ENCODE data around the gene TGM5.

DNA sequence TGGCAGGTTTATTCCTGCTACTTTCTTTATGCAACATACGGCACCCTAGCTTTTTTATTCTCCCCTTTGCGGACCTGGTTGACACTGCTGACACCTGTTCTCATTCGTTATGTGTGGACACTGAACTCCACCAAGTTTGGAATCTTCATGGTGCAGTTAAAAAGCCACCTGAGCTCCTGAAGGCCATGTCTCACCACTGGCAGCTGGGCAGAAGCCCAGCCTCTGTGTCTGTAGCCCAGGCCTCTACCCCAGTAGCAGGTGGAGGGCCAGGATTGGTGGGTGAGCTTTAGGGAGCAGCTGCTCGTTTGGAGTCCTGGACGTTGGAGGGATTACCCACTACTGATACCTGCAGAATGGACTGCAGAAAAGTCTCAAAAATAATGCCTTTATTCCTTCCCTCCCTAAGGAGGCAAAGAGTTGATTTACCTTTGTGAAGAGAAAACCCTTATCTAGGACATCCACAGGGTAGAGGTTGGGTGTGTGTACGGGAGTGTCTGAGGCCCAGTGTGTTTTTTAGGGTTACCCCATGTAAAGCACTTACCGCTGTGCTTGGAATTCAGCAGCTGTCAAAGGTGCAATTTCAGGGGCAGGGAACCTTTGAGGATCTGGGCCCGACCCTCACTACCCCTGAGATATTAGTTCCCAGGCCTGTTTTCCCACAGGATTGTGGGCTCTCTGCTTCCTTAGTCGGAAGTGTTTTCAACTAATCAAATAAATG lies 82.2 kb downstream of the TGM5 start:
- TF ChIP-seq POLR2A (IDR thresholded peaks at IDR 0.05) (no peak), POLR2AphosphoS5 (IDR thresholded peaks at IDR 0.05) (no peak), EP300 (IDR thresholded peaks at IDR 0.05; ENCODE audit: low read depth) (no peak)
- TF ChIP-seq, protein P1, sequence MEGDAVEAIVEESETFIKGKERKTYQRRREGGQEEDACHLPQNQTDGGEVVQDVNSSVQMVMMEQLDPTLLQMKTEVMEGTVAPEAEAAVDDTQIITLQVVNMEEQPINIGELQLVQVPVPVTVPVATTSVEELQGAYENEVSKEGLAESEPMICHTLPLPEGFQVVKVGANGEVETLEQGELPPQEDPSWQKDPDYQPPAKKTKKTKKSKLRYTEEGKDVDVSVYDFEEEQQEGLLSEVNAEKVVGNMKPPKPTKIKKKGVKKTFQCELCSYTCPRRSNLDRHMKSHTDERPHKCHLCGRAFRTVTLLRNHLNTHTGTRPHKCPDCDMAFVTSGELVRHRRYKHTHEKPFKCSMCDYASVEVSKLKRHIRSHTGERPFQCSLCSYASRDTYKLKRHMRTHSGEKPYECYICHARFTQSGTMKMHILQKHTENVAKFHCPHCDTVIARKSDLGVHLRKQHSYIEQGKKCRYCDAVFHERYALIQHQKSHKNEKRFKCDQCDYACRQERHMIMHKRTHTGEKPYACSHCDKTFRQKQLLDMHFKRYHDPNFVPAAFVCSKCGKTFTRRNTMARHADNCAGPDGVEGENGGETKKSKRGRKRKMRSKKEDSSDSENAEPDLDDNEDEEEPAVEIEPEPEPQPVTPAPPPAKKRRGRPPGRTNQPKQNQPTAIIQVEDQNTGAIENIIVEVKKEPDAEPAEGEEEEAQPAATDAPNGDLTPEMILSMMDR (IDR thresholded peaks at IDR 0.05): no peak

Measured in transverse colon (tissue), 4 donors.